ENCODE data around the gene PGM1.

DNA sequence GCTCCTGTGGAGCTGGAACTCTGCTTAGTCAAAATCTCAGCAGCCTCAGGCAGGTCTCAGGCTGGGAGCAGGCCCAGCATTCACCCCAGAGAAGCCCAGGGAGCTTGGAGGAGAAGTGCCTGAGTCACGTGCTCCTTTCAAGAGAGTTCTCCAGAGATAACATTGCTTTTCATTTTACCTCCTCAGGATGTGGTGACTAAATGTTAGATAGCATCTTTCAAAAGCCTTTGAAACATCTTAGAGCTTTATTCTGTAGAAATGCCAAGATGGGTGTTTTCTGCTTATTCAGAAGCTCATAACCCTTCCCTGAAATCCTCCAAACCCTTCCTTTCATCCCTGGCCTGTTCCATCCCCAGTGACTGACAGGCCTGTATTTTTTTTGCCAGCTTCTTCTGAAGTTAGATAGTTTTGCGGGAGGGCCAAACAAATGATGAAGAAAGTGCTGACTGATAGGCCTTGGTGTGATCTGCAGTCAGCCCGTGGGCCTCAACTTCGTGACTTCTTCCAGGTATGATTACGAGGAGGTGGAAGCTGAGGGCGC lies 58.0 kb downstream of the PGM1 start:
- TF ChIP-seq POLR2A (IDR thresholded peaks at IDR 0.05; ENCODE audit: low read depth, low read length) (no peak), FOXM1 (IDR thresholded peaks at IDR 0.05; ENCODE audit: low read depth, low read length) (no peak), JUNB (IDR thresholded peaks at IDR 0.05) (no peak), CTCF (IDR thresholded peaks at IDR 0.05 in 2 of 3, conservative IDR thresholded peaks at IDR 0.05 in 1 of 3; ENCODE audit: control insufficient read depth in 2 of 3, extremely low read depth in 1 of 3, insufficient read depth in 1 of 3, low read depth in 3 of 3, low read length in 3 of 3) (no peak), NFIC (IDR thresholded peaks at IDR 0.05; ENCODE audit: low read depth, low read length) (no peak), NKRF (conservative IDR thresholded peaks at IDR 0.05) (no peak)

All from GM12878 (cell line).